LHCN-M2 (cell line): ENCODE results near the gene KCNIP1. TPM values are rescaled to one million over a fixed set of nuclear protein-coding genes. Genes with fewer than 3 reads are reported as not detected.

ENCODE experiments used
- DNase-seq: peaks from one replicate; pipeline ENCODE4 v3.0.0-alpha.2; 2012; ENCODE audit warnings: low read depth
- total RNA-seq: library from RNA; depleted of rRNA; stranded (reverse); fragments of >200 nt; gene quantifications from 2 replicates; pipeline ENCODE4 v1.2.3, GENCODE V29; 2014

The KCNIP1 gene
- total RNA-seq, 1 experiment from 2014 or later, result not detected

- DNase-seq, result no peak
These were observed 4.2 kb downstream of the KCNIP1 start for GRCh38 chr5:170508036-170508435.

GRCh38 chr5:170508660-170509347 is 5.0 kb downstream of the KCNIP1 start:
- no peak for DNase-seq

GRCh38 chr5:170509348-170509660 is 5.5 kb downstream of the KCNIP1 start:
- no peak for DNase-seq

GRCh38 chr5:170510126-170510525 is 6.3 kb downstream of the KCNIP1 start:
- DNase-seq, result no peak

- no peak for DNase-seq
These were observed 6.7 kb downstream of the KCNIP1 start for GRCh38 chr5:170510559-170510958.

- no peak for DNase-seq
These were observed 7.9 kb downstream of the KCNIP1 start for GRCh38 chr5:170511551-170512258.

- no peak for DNase-seq
These were observed 10.2 kb downstream of the KCNIP1 start for GRCh38 chr5:170513856-170514525.

- DNase-seq, result no peak
These were observed 13.6 kb downstream of the KCNIP1 start for GRCh38 chr5:170517411-170517810.

GRCh38 chr5:170518277-170518676 is 14.5 kb downstream of the KCNIP1 start:
- DNase-seq, result no peak

GRCh38 chr5:170519549-170519948 is 15.7 kb downstream of the KCNIP1 start:
- DNase-seq, result no peak

GRCh38 chr5:170520372-170520771 is 16.6 kb downstream of the KCNIP1 start:
- DNase-seq, result no peak

GRCh38 chr5:170522211-170523141 is 18.7 kb downstream of the KCNIP1 start:
- DNase-seq, result peak; percentile 44

- DNase-seq, result no peak
These were observed 19.3 kb downstream of the KCNIP1 start for GRCh38 chr5:170523142-170523551.

GRCh38 chr5:170523830-170524229 is 20.0 kb downstream of the KCNIP1 start:
- DNase-seq, result no peak

GRCh38 chr5:170524576-170524975 is 20.8 kb downstream of the KCNIP1 start:
- DNase-seq, result no peak

GRCh38 chr5:170525470-170526211 is 21.8 kb downstream of the KCNIP1 start:
- DNase-seq, result no peak

GRCh38 chr5:170527991-170528390 is 24.2 kb downstream of the KCNIP1 start:
- no peak for DNase-seq

- DNase-seq, result no peak
These were observed 25.2 kb downstream of the KCNIP1 start for GRCh38 chr5:170528976-170529375.

GRCh38 chr5:170532935-170533334 is 29.1 kb downstream of the KCNIP1 start:
- no peak for DNase-seq

- no peak for DNase-seq
These were observed 29.6 kb downstream of the KCNIP1 start for GRCh38 chr5:170533383-170533782.

- no peak for DNase-seq
These were observed 30.4 kb downstream of the KCNIP1 start for GRCh38 chr5:170534177-170534576.
